PFSK-1 (cell line): ENCODE data around the gene SEC11C.

Source experiments
- POLR2AphosphoS5 ChIP-seq: IDR thresholded peaks from 2 replicates; pipeline ENCODE4 v1.6.1; 2012; ENCODE audit warnings: low read depth, mild to moderate bottlenecking, control low read depth, low read length, moderate library complexity
- TAF1 ChIP-seq: IDR thresholded peaks from 2 replicates; pipeline ENCODE4 v1.6.1; 2012; ENCODE audit warnings: low read length, control low read depth, borderline replicate concordance; ENCODE audit not compliant: insufficient read depth

GRCh38 chr18:59124370-59124704 lies 15.3 kb upstream of the SEC11C start:
- TF ChIP-seq TAF1 (no peak), POLR2AphosphoS5 (no peak)
